GM12874 (cell line): ENCODE measurements around the gene ADGRG3.

Source experiments
- CTCF ChIP-seq: IDR thresholded peaks from 2 replicates; pipeline ENCODE4 v1.5.1; 2011; ENCODE audit warnings: low read depth, mild to moderate bottlenecking, control low read depth, low read length, moderate library complexity; ENCODE audit not compliant: insufficient read depth

The ADGRG3 gene

GRCh38 chr16:57668263-57668571, at the start of gene ADGRG3:
TSS of gene ADGRG3 (plus strand) at chr16:57668306. CDS start at chr16:57668348, 42 bp downstream.
- no peak for TF ChIP-seq CTCF

- TF ChIP-seq CTCF = no peak
These were observed 48.9 kb upstream of the ADGRG3 start for GRCh38 chr16:57619133-57619605.

- no peak for TF ChIP-seq CTCF
These were observed 48.3 kb upstream of the ADGRG3 start for GRCh38 chr16:57619606-57620334.

- TF ChIP-seq CTCF = no peak
These were observed 47.5 kb upstream of the ADGRG3 start for GRCh38 chr16:57620335-57621231.

- TF ChIP-seq CTCF = no peak
These were observed 46.4 kb upstream of the ADGRG3 start for GRCh38 chr16:57621521-57622271.

- TF ChIP-seq CTCF = no peak
These were observed 45.5 kb upstream of the ADGRG3 start for GRCh38 chr16:57622361-57623250.
